PFSK-1 (cell line): ENCODE results near the gene ABCC3.

Experiments
- FOXP2 ChIP-seq: optimal IDR thresholded peaks from 2 replicates; pipeline ENCODE3; 2011; ENCODE audit warnings: borderline replicate concordance, control low read depth, inconsistent platforms; ENCODE audit not compliant: insufficient read depth; ENCODE audit errors: extremely low read length, extremely low read depth
- POLR2AphosphoS5 ChIP-seq: IDR thresholded peaks from 2 replicates; pipeline ENCODE4 v1.6.1; 2012; ENCODE audit warnings: low read depth, mild to moderate bottlenecking, control low read depth, low read length, moderate library complexity
- SIN3A ChIP-seq: IDR thresholded peaks from 2 replicates; pipeline ENCODE4 v1.6.1; 2012; ENCODE audit warnings: mild to moderate bottlenecking, low read length, moderate library complexity, borderline replicate concordance; ENCODE audit not compliant: insufficient read depth
- TAF1 ChIP-seq: IDR thresholded peaks from 2 replicates; pipeline ENCODE4 v1.6.1; 2012; ENCODE audit warnings: low read length, control low read depth, borderline replicate concordance; ENCODE audit not compliant: insufficient read depth
- TF ChIP-seq, protein P1 (sequence below), 2 experiments: IDR thresholded peaks; 2 replicates each; pipeline versions ENCODE4 v1.6.1 to v1.8.0; 2011 to 2012; ENCODE audit warnings: low read depth in 2 of 2, low read length in 2 of 2, control low read depth in 1 of 2, inconsistent platforms in 1 of 2, mild to moderate bottlenecking in 1 of 2, moderate library complexity in 1 of 2; ENCODE audit not compliant: insufficient read depth in 1 of 2

Gene ABCC3

GRCh38 chr17:50593321-50593720, 41.4 kb upstream of the ABCC3 start:
- TF ChIP-seq POLR2AphosphoS5 (no peak), SIN3A (no peak), TAF1 (no peak)
- TF ChIP-seq, protein P1, sequence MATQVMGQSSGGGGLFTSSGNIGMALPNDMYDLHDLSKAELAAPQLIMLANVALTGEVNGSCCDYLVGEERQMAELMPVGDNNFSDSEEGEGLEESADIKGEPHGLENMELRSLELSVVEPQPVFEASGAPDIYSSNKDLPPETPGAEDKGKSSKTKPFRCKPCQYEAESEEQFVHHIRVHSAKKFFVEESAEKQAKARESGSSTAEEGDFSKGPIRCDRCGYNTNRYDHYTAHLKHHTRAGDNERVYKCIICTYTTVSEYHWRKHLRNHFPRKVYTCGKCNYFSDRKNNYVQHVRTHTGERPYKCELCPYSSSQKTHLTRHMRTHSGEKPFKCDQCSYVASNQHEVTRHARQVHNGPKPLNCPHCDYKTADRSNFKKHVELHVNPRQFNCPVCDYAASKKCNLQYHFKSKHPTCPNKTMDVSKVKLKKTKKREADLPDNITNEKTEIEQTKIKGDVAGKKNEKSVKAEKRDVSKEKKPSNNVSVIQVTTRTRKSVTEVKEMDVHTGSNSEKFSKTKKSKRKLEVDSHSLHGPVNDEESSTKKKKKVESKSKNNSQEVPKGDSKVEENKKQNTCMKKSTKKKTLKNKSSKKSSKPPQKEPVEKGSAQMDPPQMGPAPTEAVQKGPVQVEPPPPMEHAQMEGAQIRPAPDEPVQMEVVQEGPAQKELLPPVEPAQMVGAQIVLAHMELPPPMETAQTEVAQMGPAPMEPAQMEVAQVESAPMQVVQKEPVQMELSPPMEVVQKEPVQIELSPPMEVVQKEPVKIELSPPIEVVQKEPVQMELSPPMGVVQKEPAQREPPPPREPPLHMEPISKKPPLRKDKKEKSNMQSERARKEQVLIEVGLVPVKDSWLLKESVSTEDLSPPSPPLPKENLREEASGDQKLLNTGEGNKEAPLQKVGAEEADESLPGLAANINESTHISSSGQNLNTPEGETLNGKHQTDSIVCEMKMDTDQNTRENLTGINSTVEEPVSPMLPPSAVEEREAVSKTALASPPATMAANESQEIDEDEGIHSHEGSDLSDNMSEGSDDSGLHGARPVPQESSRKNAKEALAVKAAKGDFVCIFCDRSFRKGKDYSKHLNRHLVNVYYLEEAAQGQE (IDR thresholded peaks at IDR 0.05; ENCODE audit: insufficient read depth in 1 of 2, low read depth in 2 of 2, low read length in 2 of 2) = no peak

- no peak for TF ChIP-seq POLR2AphosphoS5
- no peak for TF ChIP-seq TAF1
- no peak for TF ChIP-seq SIN3A
- TF ChIP-seq, protein P1 (IDR thresholded peaks at IDR 0.05; ENCODE audit: insufficient read depth in 1 of 2, low read depth in 2 of 2, low read length in 2 of 2) = no peak
- no peak for TF ChIP-seq FOXP2
Measured at GRCh38 chr17:50594128-50594823, 40.4 kb upstream of the ABCC3 start.

- TF ChIP-seq, protein P1 (IDR thresholded peaks at IDR 0.05; ENCODE audit: insufficient read depth in 1 of 2, low read depth in 2 of 2, low read length in 2 of 2) = no peak
- no peak for TF ChIP-seq SIN3A
- TF ChIP-seq POLR2AphosphoS5 = no peak
- TF ChIP-seq FOXP2 = no peak
- no peak for TF ChIP-seq TAF1
Measured at GRCh38 chr17:50594892-50595291, 39.8 kb upstream of the ABCC3 start.

- TF ChIP-seq, protein P1 (IDR thresholded peaks at IDR 0.05; ENCODE audit: insufficient read depth in 1 of 2, low read depth in 2 of 2, low read length in 2 of 2) = no peak
- TF ChIP-seq POLR2AphosphoS5 (no peak), SIN3A (no peak), FOXP2 (no peak), TAF1 (no peak)
Measured at GRCh38 chr17:50596191-50597037, 38.3 kb upstream of the ABCC3 start.
